HCT116 (cell line): ENCODE measurements around the gene STK25. TPM values are rescaled to one million over a fixed set of nuclear protein-coding genes. Genes with fewer than 3 reads are reported as not detected.

Source experiments
- CTCF ChIP-seq, 3 experiments: fragments of 200-600 bp in 1 of 3; sonication (generic) in 1 of 3; IDR thresholded peaks in 2 of 3; conservative IDR thresholded peaks in 1 of 3; 2 replicates each; pipeline ENCODE4 v1.5.1; 2012 to 2017; ENCODE audit warnings: low read depth in 2 of 3, low read length in 2 of 3, antibody characterized with exemption in 1 of 3, borderline replicate concordance in 1 of 3, control low read depth in 1 of 3, mild to moderate bottlenecking in 1 of 3, mixed read lengths in 1 of 3, mixed run types in 1 of 3, moderate library complexity in 1 of 3; ENCODE audit not compliant: insufficient read depth in 1 of 3
- FOSL1 ChIP-seq: IDR thresholded peaks from 2 replicates; pipeline ENCODE4 v1.6.1; 2012; ENCODE audit warnings: low read depth
- SIN3A ChIP-seq: IDR thresholded peaks from 2 replicates; pipeline ENCODE4 v1.6.1; 2012; ENCODE audit warnings: low read depth
- SRF ChIP-seq: IDR thresholded peaks from 2 replicates; pipeline ENCODE4 v1.6.1; 2012; ENCODE audit warnings: low read depth
- YY1 ChIP-seq: IDR thresholded peaks from 2 replicates; pipeline ENCODE4 v1.6.1; 2011; ENCODE audit warnings: low read length, low read depth, moderate library complexity, mild to moderate bottlenecking; ENCODE audit not compliant: insufficient replicate concordance; ENCODE audit errors: extremely low read depth
- ZFX ChIP-seq: fragments of 450-650 bp; IDR thresholded peaks from 2 replicates; pipeline ENCODE4 v1.6.1; 2017
- total RNA-seq: library from RNA; stranded (reverse); gene quantifications from one replicate; pipeline ENCODE4 v1.2.1, GENCODE V29; 2021; ENCODE audit not compliant: unreplicated experiment
- TF ChIP-seq, protein P1 (sequence below): IDR thresholded peaks from 2 replicates; pipeline ENCODE4 v1.6.1; 2012; ENCODE audit warnings: low read depth

STK25 gene
- total RNA-seq, 1 experiment from 2014 or later, result 160 TPM

DNA sequence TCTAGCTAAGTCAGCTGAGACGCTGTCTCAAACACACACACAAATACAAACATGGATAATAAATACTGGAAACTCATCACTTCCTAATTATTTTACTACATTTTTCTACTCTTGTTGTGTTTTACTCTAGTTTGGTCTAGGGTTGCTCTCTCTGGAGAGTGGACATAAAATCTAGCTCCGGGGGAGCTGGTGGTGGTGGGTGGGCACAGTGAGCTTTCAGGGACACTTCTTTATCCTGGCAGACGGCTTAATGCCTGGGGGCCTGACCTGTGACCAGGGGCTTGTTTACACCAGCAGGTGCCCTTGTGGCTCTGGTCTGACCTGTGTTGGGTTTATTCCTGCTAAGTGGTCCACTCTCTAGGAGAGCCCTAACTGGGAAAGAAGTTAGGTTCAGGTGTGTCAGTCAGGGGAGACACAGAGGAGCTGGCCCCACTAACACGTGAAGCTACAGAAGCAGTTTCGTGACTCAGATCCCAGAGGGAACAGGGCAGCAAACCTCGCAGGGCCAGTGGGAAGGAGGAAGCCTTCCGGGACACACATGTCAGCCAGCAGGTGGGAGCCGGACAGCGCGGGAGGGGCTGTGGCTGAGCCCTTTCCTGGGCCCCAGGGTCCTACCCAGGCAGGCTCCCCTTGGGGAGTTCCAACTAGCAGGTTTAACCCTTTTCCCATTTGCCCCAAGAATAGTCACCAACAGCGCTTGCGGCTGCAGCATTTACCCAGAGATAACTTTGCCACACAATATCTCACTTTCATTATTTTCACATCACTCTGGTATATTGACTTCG is 27.7 kb upstream of the STK25 start (continued):
- TF ChIP-seq, protein P1, sequence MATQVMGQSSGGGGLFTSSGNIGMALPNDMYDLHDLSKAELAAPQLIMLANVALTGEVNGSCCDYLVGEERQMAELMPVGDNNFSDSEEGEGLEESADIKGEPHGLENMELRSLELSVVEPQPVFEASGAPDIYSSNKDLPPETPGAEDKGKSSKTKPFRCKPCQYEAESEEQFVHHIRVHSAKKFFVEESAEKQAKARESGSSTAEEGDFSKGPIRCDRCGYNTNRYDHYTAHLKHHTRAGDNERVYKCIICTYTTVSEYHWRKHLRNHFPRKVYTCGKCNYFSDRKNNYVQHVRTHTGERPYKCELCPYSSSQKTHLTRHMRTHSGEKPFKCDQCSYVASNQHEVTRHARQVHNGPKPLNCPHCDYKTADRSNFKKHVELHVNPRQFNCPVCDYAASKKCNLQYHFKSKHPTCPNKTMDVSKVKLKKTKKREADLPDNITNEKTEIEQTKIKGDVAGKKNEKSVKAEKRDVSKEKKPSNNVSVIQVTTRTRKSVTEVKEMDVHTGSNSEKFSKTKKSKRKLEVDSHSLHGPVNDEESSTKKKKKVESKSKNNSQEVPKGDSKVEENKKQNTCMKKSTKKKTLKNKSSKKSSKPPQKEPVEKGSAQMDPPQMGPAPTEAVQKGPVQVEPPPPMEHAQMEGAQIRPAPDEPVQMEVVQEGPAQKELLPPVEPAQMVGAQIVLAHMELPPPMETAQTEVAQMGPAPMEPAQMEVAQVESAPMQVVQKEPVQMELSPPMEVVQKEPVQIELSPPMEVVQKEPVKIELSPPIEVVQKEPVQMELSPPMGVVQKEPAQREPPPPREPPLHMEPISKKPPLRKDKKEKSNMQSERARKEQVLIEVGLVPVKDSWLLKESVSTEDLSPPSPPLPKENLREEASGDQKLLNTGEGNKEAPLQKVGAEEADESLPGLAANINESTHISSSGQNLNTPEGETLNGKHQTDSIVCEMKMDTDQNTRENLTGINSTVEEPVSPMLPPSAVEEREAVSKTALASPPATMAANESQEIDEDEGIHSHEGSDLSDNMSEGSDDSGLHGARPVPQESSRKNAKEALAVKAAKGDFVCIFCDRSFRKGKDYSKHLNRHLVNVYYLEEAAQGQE, result no peak
- no peak for TF ChIP-seq FOSL1
- no peak for TF ChIP-seq YY1
- TF ChIP-seq SRF, result no peak
- TF ChIP-seq ZFX, result no peak
- TF ChIP-seq SIN3A, result no peak
- TF ChIP-seq CTCF (IDR thresholded peaks at IDR 0.05 in 2 of 3, conservative IDR thresholded peaks at IDR 0.05 in 1 of 3; ENCODE audit: borderline replicate concordance in 1 of 3, insufficient read depth in 1 of 3, low read depth in 2 of 3, low read length in 2 of 3), result no peak
